MM.1S (cell line): ENCODE measurements around the gene RIC8A.

Experiments
- EZH2phosphoT487 ChIP-seq: fragments of 300-600 bp; sonication (generic); IDR thresholded peaks from 2 replicates; pipeline ENCODE4 v1.6.1; 2018; ENCODE audit warnings: antibody characterized with exemption, low read length
- TF ChIP-seq, protein P1 (sequence below): fragments of 300-600 bp; sonication (generic); IDR thresholded peaks from 2 replicates; pipeline ENCODE4 v1.5.1; 2016; ENCODE audit warnings: antibody characterized with exemption, low read length, mixed read lengths

DNA sequence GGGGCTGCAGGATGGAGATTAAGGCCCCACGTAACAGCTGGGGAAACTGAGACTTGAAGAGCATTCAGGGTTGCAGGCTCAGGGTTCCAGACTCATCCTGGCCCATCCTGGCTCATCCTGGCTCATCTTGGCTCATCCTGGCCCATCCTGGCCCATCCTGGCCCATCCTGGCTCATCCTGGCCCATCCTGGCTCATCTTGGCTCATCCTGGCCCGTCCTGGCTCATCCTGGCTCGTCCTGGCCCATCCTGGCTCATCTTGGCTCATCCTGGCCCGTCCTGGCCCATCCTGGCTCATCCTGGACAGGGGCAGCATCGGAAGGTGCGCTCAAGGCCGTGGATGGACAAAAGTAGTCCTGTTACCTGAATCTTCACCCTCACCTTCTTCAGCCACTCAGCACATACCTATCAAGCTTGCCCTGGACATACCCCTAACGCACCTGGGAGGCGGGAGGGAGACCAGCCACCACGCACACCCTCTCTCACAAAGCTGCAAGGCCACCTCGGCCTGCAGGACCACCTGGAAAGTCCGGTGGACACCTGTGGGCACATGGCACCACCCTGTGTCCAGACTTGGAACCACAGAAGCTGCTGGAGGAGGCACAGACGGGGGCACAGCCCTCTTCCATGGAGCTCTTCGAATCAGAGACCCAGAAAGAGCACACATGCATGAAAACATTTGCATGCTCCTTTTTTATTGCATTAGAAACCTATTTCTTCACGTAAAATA lies 50.4 kb downstream of the RIC8A start:
- TF ChIP-seq, protein P1, sequence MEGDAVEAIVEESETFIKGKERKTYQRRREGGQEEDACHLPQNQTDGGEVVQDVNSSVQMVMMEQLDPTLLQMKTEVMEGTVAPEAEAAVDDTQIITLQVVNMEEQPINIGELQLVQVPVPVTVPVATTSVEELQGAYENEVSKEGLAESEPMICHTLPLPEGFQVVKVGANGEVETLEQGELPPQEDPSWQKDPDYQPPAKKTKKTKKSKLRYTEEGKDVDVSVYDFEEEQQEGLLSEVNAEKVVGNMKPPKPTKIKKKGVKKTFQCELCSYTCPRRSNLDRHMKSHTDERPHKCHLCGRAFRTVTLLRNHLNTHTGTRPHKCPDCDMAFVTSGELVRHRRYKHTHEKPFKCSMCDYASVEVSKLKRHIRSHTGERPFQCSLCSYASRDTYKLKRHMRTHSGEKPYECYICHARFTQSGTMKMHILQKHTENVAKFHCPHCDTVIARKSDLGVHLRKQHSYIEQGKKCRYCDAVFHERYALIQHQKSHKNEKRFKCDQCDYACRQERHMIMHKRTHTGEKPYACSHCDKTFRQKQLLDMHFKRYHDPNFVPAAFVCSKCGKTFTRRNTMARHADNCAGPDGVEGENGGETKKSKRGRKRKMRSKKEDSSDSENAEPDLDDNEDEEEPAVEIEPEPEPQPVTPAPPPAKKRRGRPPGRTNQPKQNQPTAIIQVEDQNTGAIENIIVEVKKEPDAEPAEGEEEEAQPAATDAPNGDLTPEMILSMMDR: peak; percentile 24
- TF ChIP-seq EZH2phosphoT487: no peak
